A673 (cell line): ENCODE data around the gene ZCCHC3. TPM values are rescaled to one million over a fixed set of nuclear protein-coding genes. Genes with fewer than 3 reads are reported as not detected.

Experiments used
- BruUV-seq: library from RNA; stranded (reverse); fragments of 400-500 nt; replicated peaks from 2 replicates; lab custom pipeline; 2021; lab: Mats Ljungman, UMichigan
- CTCF ChIA-PET: fragments of 300-600 bp; sonication (Branson Sonifier 250); formaldehyde crosslinking; loops from one replicate; lab custom pipeline; 2022; ENCODE audit warnings: antibody characterized with exemption; lab: Charles Lee
- POLR2A ChIA-PET: fragments of 300-600 bp; sonication (Branson Sonifier 250); formaldehyde crosslinking; loops from one replicate; lab custom pipeline; 2022; ENCODE audit warnings: antibody characterized with exemption; ENCODE audit not compliant: low non-redundant PET; lab: Charles Lee
- DNase-seq: peaks from one replicate; pipeline ENCODE4 v3.0.0-alpha.2; 2015; ENCODE audit warnings: low spot score
- H3K27ac ChIP-seq: fragments of 200-600 bp; sonication (generic); 2 replicates; pipeline ENCODE4 v1.5.1; 2016; ENCODE audit warnings: mixed run types, low read depth, mild to moderate bottlenecking, mixed read lengths, antibody characterized with exemption, low read length; ENCODE audit not compliant: poor library complexity, severe bottlenecking
- H3K27me3 ChIP-seq: fragments of 200-600 bp; sonication (generic); replicated peaks from 2 replicates; pipeline ENCODE4 v1.6.1; 2017; ENCODE audit warnings: mixed run types, low read depth, mild to moderate bottlenecking, mixed read lengths, antibody characterized with exemption, low read length; ENCODE audit not compliant: insufficient read depth, poor library complexity
- H3K36me3 ChIP-seq: fragments of 200-600 bp; sonication (generic); 2 replicates; pipeline ENCODE4 v1.6.1; 2016; ENCODE audit warnings: mixed run types, mild to moderate bottlenecking, mixed read lengths, antibody characterized with exemption, low read length; ENCODE audit not compliant: insufficient read depth, poor library complexity, severe bottlenecking
- H3K4me1 ChIP-seq: fragments of 200-600 bp; sonication (generic); 2 replicates; pipeline ENCODE4 v1.6.1; 2017; ENCODE audit warnings: mixed run types, mild to moderate bottlenecking, mixed read lengths, antibody characterized with exemption, low read length; ENCODE audit not compliant: insufficient read depth, poor library complexity, severe bottlenecking
- H3K4me3 ChIP-seq: fragments of 200-600 bp; sonication (generic); 2 replicates; pipeline ENCODE4 v1.5.1; 2016; ENCODE audit warnings: low read depth, mixed run types, mild to moderate bottlenecking, mixed read lengths, low read length; ENCODE audit not compliant: poor library complexity, severe bottlenecking
- H3K9me3 ChIP-seq: fragments of 200-600 bp; sonication (generic); 2 replicates; pipeline ENCODE4 v1.6.1; 2016; ENCODE audit warnings: mixed run types, low read depth, mild to moderate bottlenecking, mixed read lengths, antibody characterized with exemption, low read length; ENCODE audit not compliant: poor library complexity, severe bottlenecking
- CTCF ChIP-seq: fragments of 300-800, 200-600 bp; sonication (generic); conservative IDR thresholded peaks from 2 replicates; pipeline ENCODE4 v1.5.1; 2017; ENCODE audit warnings: low read depth, mild to moderate bottlenecking, antibody characterized with exemption, low read length, moderate library complexity, mixed read lengths
- EZH2 ChIP-seq: fragments of 200-600 bp; sonication (generic); IDR thresholded peaks from 2 replicates; pipeline ENCODE4 v1.6.1; 2017; ENCODE audit warnings: borderline replicate concordance, low read depth, mild to moderate bottlenecking, mixed read lengths, antibody characterized with exemption, low read length; ENCODE audit not compliant: poor library complexity, severe bottlenecking
- intact Hi-C: fragments of 100-400 bp; cut with micrococcal nuclease; formaldehyde crosslinking; loops from one replicate; pipeline ENCODE4 v1.10.0; 2022; ENCODE audit not compliant: unreplicated experiment
- total RNA-seq: library from RNA; stranded (reverse); gene quantifications from 2 replicates; pipeline ENCODE4 v1.2.3, GENCODE V29; 2021

The ZCCHC3 gene
- total RNA-seq, 1 experiment from 2014 or later = 39.6 TPM

DNA sequence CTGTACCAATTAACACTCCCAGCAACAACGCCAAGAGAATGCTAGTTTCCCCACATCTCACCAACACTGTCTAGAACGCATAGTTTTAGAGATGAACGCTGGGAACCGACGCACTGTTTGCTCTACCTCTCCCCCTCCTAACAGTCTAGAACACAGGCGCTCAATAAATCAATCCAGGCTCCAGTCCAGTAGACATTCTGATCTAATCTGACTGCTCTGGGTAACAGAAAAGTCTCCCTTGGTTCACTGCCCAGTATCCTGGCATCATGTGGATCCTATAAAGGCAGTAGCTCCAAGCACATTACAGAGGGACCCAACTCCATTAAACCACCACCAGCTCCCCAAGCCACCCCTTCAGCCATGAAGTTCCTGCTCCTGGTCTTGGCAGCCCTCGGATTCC lies 40.0 kb upstream of the ZCCHC3 start, which contains the start of gene DEFB132:
TSS of gene DEFB132 (plus strand) at position 306 of the 400 bp plus-strand sequence. CDS start at position 361, 55 bp downstream.
- BruUV-seq = no TSS peak
- Histone ChIP-seq H3K36me3 (no peaks in the 10 kb centered on the region), H3K27ac (no peak within 1 kb of the TSS), H3K4me3 (no peak within 1 kb of the TSS), H3K4me1 (peaks cover 27% of the 10 kb centered on the region), H3K9me3 (no peaks in the 10 kb centered on the region), H3K27me3 (no peaks in the 10 kb centered on the region)
- ChIA-PET POLR2A (no interaction called here), CTCF (no interaction called here)
- TF ChIP-seq EZH2 (no peak), CTCF (no peak)
- DNase-seq = no peak
- intact Hi-C loops = no loop called here

- intact Hi-C loops = no loop called here
- Histone ChIP-seq H3K27ac (no peak overlapping the region), H3K4me1 (peaks cover 20% of the 10 kb centered on the region), H3K36me3 (no peaks in the 10 kb centered on the region), H3K4me3 (no peak overlapping the region), H3K27me3 (no peaks in the 10 kb centered on the region), H3K9me3 (no peaks in the 10 kb centered on the region)
- DNase-seq = no peak
- ChIA-PET CTCF (interaction anchor here (0.6 kb wide), 1 partner anchor 204 kb away, joined by 13 read pairs; no protein-coding TSS in a partner anchor), POLR2A (no interaction called here)
- no TSS peak for BruUV-seq
- no peak for TF ChIP-seq CTCF
- TF ChIP-seq EZH2 = no peak
Observed at GRCh38 chr20:258269-258858, 39.0 kb upstream of the ZCCHC3 start.

DNA sequence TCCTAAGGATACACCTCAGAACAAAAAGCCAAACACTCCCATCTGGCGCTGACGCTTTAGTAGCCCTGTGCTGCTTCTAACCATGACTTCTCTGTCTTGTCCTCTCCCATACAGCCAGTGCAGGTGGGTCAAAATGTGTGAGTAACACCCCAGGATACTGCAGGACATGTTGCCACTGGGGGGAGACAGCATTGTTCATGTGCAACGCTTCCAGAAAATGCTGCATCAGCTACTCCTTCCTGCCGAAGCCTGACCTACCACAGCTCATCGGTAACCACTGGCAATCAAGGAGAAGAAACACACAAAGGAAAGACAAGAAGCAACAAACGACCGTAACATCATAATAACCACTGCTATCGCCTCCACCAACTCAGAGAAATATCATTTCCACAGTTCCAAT lies 38.4 kb upstream of the ZCCHC3 start:
- no peak overlapping the region for H3K27ac ChIP-seq
- TF ChIP-seq CTCF (0 out of 2 replicates have a peak, but pooled peaks have one; percentile 24), EZH2 (no peak)
- no peaks in the 10 kb centered on the region for H3K27me3 ChIP-seq
- H3K9me3 ChIP-seq = no peaks in the 10 kb centered on the region
- peaks cover 20% of the 10 kb centered on the region for H3K4me1 ChIP-seq
- H3K36me3 ChIP-seq = no peaks in the 10 kb centered on the region
- no peak overlapping the region for H3K4me3 ChIP-seq
- intact Hi-C loops = no loop called here
- DNase-seq = no peak
- no TSS peak for BruUV-seq
- ChIA-PET CTCF (interaction anchor here (0.6 kb wide), 1 partner anchor 204 kb away, joined by 13 read pairs; no protein-coding TSS in a partner anchor), POLR2A (no interaction called here)
